Sigmoid colon (tissue), 7 donors: ENCODE results near the gene PHF5A. TPM values are rescaled to one million over a fixed set of nuclear protein-coding genes. Genes with fewer than 3 reads are reported as not detected.
"Not testable (repeated sequence)": the region's sequence is repeated elsewhere in the genome, so short reads cannot be mapped to it uniquely, and the experiment has no call there.

Experiments used
- DNase-seq: peaks from one replicate; pipeline ENCODE4 v3.0.0-alpha.2; 2019
- H3K27ac ChIP-seq, 4 donors: fragments of 200-600 bp; sonication (generic); one replicate each; pipeline ENCODE4 v1.5.1; 2016 to 2019; ENCODE audit warnings: mild to moderate bottlenecking in 1 of 4
- H3K27me3 ChIP-seq, 3 donors: fragments of 200-600 bp; sonication (generic); one replicate each; pipeline ENCODE4 v1.5.1; 2019; ENCODE audit warnings: mild to moderate bottlenecking in 1 of 3
- H3K36me3 ChIP-seq, 4 donors: fragments of 200-600 bp; sonication (generic); one replicate each; pipeline ENCODE4 v1.5.1; 2016 to 2019
- H3K4me1 ChIP-seq, 4 donors: fragments of 200-600 bp; sonication (generic); one replicate each; pipeline ENCODE4 v1.5.1; 2017 to 2019
- H3K4me3 ChIP-seq, 4 donors: fragments of 200-600 bp; sonication (generic); one replicate each; pipeline ENCODE4 v1.5.1; 2017 to 2019; ENCODE audit warnings: mild to moderate bottlenecking in 2 of 4, moderate library complexity in 1 of 4
- H3K9me3 ChIP-seq, 4 donors: fragments of 200-600 bp in 3 of 4; sonication (generic) in 3 of 4; one replicate each; pipeline versions ENCODE4 v1.5.1 to v1.6.1; 2013 to 2019
- CTCF ChIP-seq, 4 experiments: fragments of 450-650 bp in 3 of 4; fragments of 200-600 bp in 1 of 4; IDR thresholded peaks; one replicate each; pipeline ENCODE4 v1.5.1; 2016 to 2019; ENCODE audit warnings: antibody characterized with exemption in 4 of 4, mild to moderate bottlenecking in 3 of 4, moderate library complexity in 2 of 4
- EP300 ChIP-seq, 4 donors: sonication (generic); formaldehyde crosslinking; IDR thresholded peaks; one replicate each; pipeline ENCODE4 v1.6.1; 2017; ENCODE audit warnings: antibody characterized with exemption in 4 of 4
- POLR2A ChIP-seq, 2 donors: fragments of 450-650 bp; IDR thresholded peaks; one replicate each; pipeline ENCODE4 v1.6.1; 2016; ENCODE audit warnings: antibody characterized with exemption in 2 of 2, mild to moderate bottlenecking in 2 of 2, moderate library complexity in 2 of 2
- POLR2AphosphoS5 ChIP-seq, 4 donors: sonication (generic); formaldehyde crosslinking; IDR thresholded peaks; one replicate each; pipeline ENCODE4 v1.6.1; 2017; ENCODE audit warnings: antibody characterized with exemption in 4 of 4
- WGBS, 2 donors: extraction: QIAGEN DNeasy Blood & Tissue Kit; methylation state at CpG; one replicate each; pipeline ENCODE4 v1.1.7; 2013; 5-methylcytosine and 5-hydroxymethylcytosine counted together
- intact Hi-C: fragments of 100-400 bp; cut with DNase I; formaldehyde crosslinking; loops from one replicate; pipeline ENCODE4 v1.15.1; 2023
- polyA plus RNA-seq, 3 donors: library from polyadenylated mRNA; stranded (reverse); fragments of 200-250 nt; gene quantifications; one replicate each; pipeline ENCODE4 v1.2.3, GENCODE V29; 2013
- total RNA-seq, 4 donors: library from RNA; depleted of rRNA; stranded (reverse); fragments of >200 nt; gene quantifications; one replicate each; pipeline ENCODE4 v1.1.0, GENCODE V29; 2016
- donor health status: healthy with polysubstance abuse.
- donor health status: Bipolar disorder and iron deficiency.
- donor health status: healthy.

The PHF5A gene
- total and polyA plus RNA-seq, 7 donors: 31.9 to 59.6 (median 53.3) TPM

GRCh38 chr22:41446057-41446501 is 22.4 kb downstream of the PHF5A start:
- DNase-seq: peak; percentile 76

GRCh38 chr22:41445129-41446056 is 23.1 kb downstream of the PHF5A start:
- Histone ChIP-seq H3K4me3 (peak overlapping the region; percentile 89 to 99 (median 98)), H3K27ac (peak overlapping the region; percentile 97 to 99 (median 98)), H3K36me3 (peaks cover 0 to 23% (median 3%) of the 10 kb centered on the region in 4 donors), H3K27me3 (no peaks in the 10 kb centered on the region), H3K4me1 (peaks cover 0 to 40% (median 34%) of the 10 kb centered on the region in 4 donors), H3K9me3 (no peaks in the 10 kb centered on the region)
- DNase-seq: peak; percentile 76
- WGBS, 2 donors: 0% methylated on average over 22 of the region's 22 CpGs
- intact Hi-C loops: loop anchor here (1.0 to 2.0 kb wide), 2 partner anchors 24 to 43 kb away; partner anchors contain the start of gene ACO2
- TF ChIP-seq POLR2AphosphoS5 (IDR thresholded peaks at IDR 0.05): peak in 2 of 4 donors; percentile 12 to 41
- no peak for TF ChIP-seq POLR2A (IDR thresholded peaks at IDR 0.05)

More at GRCh38 chr22:41446057-41446501, 22.4 kb downstream of the PHF5A start:
- no peaks in the 10 kb centered on the region for H3K9me3 ChIP-seq
- H3K4me1 ChIP-seq: peaks cover 0 to 33% (median 29%) of the 10 kb centered on the region in 4 donors
- TF ChIP-seq EP300 (IDR thresholded peaks at IDR 0.05) (no peak), POLR2AphosphoS5 (IDR thresholded peaks at IDR 0.05) (no peak), CTCF (IDR thresholded peaks at IDR 0.05) (no peak), POLR2A (IDR thresholded peaks at IDR 0.05) (no peak)
- H3K27me3 ChIP-seq: no peaks in the 10 kb centered on the region
- WGBS, 2 donors: 0 to 1% methylated on average over 34 of the region's 34 CpGs
- H3K4me3 ChIP-seq: peak overlapping the region; percentile 89 to 99 (median 98)
- H3K36me3 ChIP-seq: peaks cover 0 to 17% (median 3%) of the 10 kb centered on the region in 4 donors
- peak overlapping the region; percentile 97 to 99 (median 98) for H3K27ac ChIP-seq
- intact Hi-C loops: loop anchor here (1.0 to 2.0 kb wide), 2 partner anchors 23 to 43 kb away; partner anchors contain the start of gene ACO2

GRCh38 chr22:41444360-41445128 is 23.9 kb downstream of the PHF5A start:
- H3K4me1 ChIP-seq: peaks cover 0 to 47% (median 39%) of the 10 kb centered on the region in 4 donors
- no peak for TF ChIP-seq CTCF (IDR thresholded peaks at IDR 0.05)
- peak in 1 of 4 donors; percentile 35 for TF ChIP-seq EP300 (IDR thresholded peaks at IDR 0.05)
- peak; percentile 47 to 48 for TF ChIP-seq POLR2A (IDR thresholded peaks at IDR 0.05)
- TF ChIP-seq POLR2AphosphoS5 (IDR thresholded peaks at IDR 0.05): peak; percentile 79 to 94 (median 86)
- peak; percentile 97 for DNase-seq
- H3K27ac ChIP-seq: peak overlapping the region; percentile 97 to 99 (median 98)
- no peaks in the 10 kb centered on the region for H3K27me3 ChIP-seq
- 0 to 1% methylated on average over 35 of the region's 35 CpGs for WGBS, 2 donors
- H3K9me3 ChIP-seq: no peaks in the 10 kb centered on the region
- H3K4me3 ChIP-seq: peak overlapping the region; percentile 89 to 99 (median 98)
- intact Hi-C loops: no loop called here
- peaks cover 0 to 23% (median 3%) of the 10 kb centered on the region in 4 donors for H3K36me3 ChIP-seq

DNA sequence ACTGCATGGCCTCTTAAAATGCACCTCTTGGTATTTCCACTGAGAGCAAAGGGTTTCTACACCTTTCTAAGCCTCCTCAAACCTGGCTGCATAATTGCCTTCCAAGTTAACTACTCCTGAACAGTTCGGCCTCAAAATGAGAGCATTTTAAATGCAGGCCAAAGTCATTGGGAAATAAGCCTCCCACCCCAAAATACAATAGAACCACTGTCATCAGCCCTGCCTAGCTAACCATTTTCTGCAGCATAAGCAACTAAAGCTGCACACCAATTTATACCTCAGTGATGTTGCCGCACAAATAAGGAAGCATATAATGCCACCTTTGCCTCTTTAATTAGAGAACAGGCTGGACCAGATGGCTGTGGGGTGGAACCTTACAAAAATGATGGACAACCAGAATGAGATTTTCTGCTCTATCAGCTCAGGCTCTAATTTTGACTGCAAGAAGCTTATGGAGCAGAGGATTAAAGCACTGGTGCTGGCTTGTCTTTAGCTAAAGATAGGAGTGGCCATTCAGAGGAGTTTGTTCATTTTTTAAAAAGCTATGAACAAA is 26.2 kb downstream of the PHF5A start:
- no peak overlapping the region for H3K4me3 ChIP-seq
- WGBS, 2 donors: 22 to 68% methylated on average over 2 of the region's 2 CpGs
- H3K27me3 ChIP-seq: no peaks in the 10 kb centered on the region
- intact Hi-C loops: no loop called here
- no peak for TF ChIP-seq POLR2AphosphoS5 (IDR thresholded peaks at IDR 0.05)
- TF ChIP-seq POLR2A (IDR thresholded peaks at IDR 0.05): no peak
- no peak for TF ChIP-seq CTCF (IDR thresholded peaks at IDR 0.05)
- TF ChIP-seq EP300 (IDR thresholded peaks at IDR 0.05): no peak
- DNase-seq: no peak
- H3K36me3 ChIP-seq: peaks cover 0 to 26% (median 5%) of the 10 kb centered on the region in 4 donors
- H3K27ac ChIP-seq: peak overlapping the region; percentile 97 to 99 (median 98)
- no peaks in the 10 kb centered on the region for H3K9me3 ChIP-seq
- H3K4me1 ChIP-seq: peaks cover 0 to 49% (median 45%) of the 10 kb centered on the region in 4 donors

DNA sequence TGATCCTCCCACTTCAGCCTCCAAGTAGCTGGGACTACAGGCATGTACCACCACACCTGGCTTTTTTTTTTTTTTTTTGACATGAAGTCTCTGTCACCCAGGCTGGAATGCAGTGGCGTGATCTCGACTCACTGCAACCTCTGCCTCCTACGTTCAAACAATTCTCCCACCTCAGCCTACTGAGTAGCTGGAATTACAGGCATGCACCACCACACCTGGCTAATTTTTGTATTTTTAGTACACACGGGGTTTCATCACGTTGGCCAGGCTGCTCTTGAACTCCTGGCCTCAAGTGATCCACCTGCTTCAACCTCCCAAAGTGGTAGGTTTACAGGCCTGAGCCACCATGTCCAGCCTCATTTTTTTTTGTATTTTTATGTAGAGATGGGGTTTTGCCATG is 28.0 kb downstream of the PHF5A start:
- Histone ChIP-seq H3K4me1 (peaks cover 0 to 61% (median 54%) of the 10 kb centered on the region in 4 donors), H3K36me3 (peaks cover 18 to 44% (median 23%) of the 10 kb centered on the region in 4 donors), H3K27ac (peak overlapping the region; percentile 13 to 43 (median 22))
- H3K9me3 ChIP-seq, DNase-seq, H3K4me3 ChIP-seq, intact Hi-C loops, H3K27me3 ChIP-seq: not testable (repeated sequence)
- WGBS, 2 donors: 85 to 92% methylated on average over 5 of the region's 5 CpGs
